ENCODE data around the gene ASB2. TPM values are rescaled to one million over a fixed set of nuclear protein-coding genes. Genes with fewer than 3 reads are reported as not detected.

Gene ASB2
- total and polyA plus RNA-seq, 2 donors (not counting 1 experiment from before 2014, with no cell fraction given) = 0.99 to 1.5 TPM

DNA sequence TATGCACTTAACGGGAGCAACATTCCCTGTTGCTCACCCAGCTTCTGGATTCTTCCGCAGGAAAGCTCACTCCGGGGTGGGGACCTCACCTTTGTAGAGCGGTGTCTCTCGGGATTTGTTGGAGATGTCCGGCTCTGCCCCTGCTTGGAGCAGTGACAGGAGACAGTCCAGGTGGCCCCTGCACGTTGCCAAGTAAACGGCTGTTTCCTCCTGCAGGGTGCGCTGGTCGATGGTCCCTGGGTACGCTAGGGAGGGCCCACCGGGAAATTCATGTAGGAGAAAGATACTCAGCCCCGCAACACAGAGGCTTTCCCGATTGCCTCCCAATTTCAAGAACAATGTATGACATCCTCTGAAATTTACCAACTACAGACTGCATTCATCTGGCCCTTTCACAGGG, 23.1 kb downstream of the ASB2 start:
- H3K4me3 ChIP-seq (replicated peaks in 1 of 4; ENCODE audit: control extremely low read depth in 1 of 4, insufficient read depth in 1 of 4, low read depth in 3 of 4, low read length in 4 of 4) = no peak overlapping the region
- no peak for TF ChIP-seq CTCF (conservative IDR thresholded peaks at IDR 0.05 in 1 of 2, IDR thresholded peaks at IDR 0.05 in 1 of 2; ENCODE audit: low read depth in 1 of 2, low read length in 2 of 2)
- no peaks in the 10 kb centered on the region for H3K36me3 ChIP-seq (ENCODE audit: control insufficient read depth, insufficient read depth, low read length)
- no peak overlapping the region for H3K9ac ChIP-seq (ENCODE audit: insufficient read depth, low read length)
- H3K4me1 ChIP-seq (ENCODE audit: control insufficient read depth, extremely low read depth, insufficient read depth, low read length) = no peaks in the 10 kb centered on the region
- H3K79me2 ChIP-seq (ENCODE audit: control insufficient read depth, insufficient read depth, low read length) = no peaks in the 10 kb centered on the region
- H3K27ac ChIP-seq (ENCODE audit: insufficient read depth, low read length) = no peak overlapping the region
- H3K9me3 ChIP-seq (ENCODE audit: control insufficient read depth, insufficient read depth, low read depth, low read length) = no peaks in the 10 kb centered on the region
- H4K20me1 ChIP-seq (ENCODE audit: control insufficient read depth, extremely low read depth, insufficient read depth, low read length) = no peaks in the 10 kb centered on the region
- no peak overlapping the region for H2AFZ ChIP-seq (ENCODE audit: low read length)
- no peak for DNase-seq (ENCODE audit: low read depth in 2 of 2)
- no peaks in the 10 kb centered on the region for H3K27me3 ChIP-seq (ENCODE audit: control insufficient read depth, insufficient read depth, low read length)
- no peak overlapping the region for H3K4me2 ChIP-seq (ENCODE audit: extremely low read depth, insufficient read depth, low read length)

DNA sequence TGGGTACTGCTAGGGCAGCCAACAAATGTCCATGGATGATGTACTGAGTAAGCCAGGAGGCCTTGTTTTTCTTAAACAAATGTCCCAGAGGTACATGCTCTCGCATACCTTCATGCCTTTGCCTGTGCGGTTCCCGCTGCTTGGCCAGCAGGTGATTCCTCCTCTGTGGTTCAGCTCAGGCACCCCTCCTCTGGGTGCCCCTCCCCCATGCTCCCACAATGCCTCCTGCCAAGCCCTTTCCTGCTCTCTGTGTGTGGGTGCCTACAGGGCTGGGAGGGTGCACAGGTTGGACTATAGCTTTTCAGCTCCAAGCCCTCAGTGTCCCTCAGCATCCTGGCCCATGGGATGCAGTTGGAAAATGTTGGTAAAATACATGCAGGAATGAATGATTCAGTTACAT, 23.5 kb downstream of the ASB2 start:
- Histone ChIP-seq H3K27ac (ENCODE audit: insufficient read depth, low read length) (no peak overlapping the region), H3K79me2 (ENCODE audit: control insufficient read depth, insufficient read depth, low read length) (no peaks in the 10 kb centered on the region), H3K4me2 (ENCODE audit: extremely low read depth, insufficient read depth, low read length) (no peak overlapping the region), H3K36me3 (ENCODE audit: control insufficient read depth, insufficient read depth, low read length) (no peaks in the 10 kb centered on the region), H2AFZ (ENCODE audit: low read length) (no peak overlapping the region), H3K27me3 (ENCODE audit: control insufficient read depth, insufficient read depth, low read length) (no peaks in the 10 kb centered on the region), H3K9ac (ENCODE audit: insufficient read depth, low read length) (no peak overlapping the region), H3K4me1 (ENCODE audit: control insufficient read depth, extremely low read depth, insufficient read depth, low read length) (no peaks in the 10 kb centered on the region), H3K9me3 (ENCODE audit: control insufficient read depth, insufficient read depth, low read depth, low read length) (no peaks in the 10 kb centered on the region), H4K20me1 (ENCODE audit: control insufficient read depth, extremely low read depth, insufficient read depth, low read length) (no peaks in the 10 kb centered on the region), H3K4me3 (replicated peaks in 1 of 4; ENCODE audit: control extremely low read depth in 1 of 4, insufficient read depth in 1 of 4, low read depth in 3 of 4, low read length in 4 of 4) (no peak overlapping the region)
- no peak for TF ChIP-seq EZH2 (IDR thresholded peaks at IDR 0.05; ENCODE audit: low read length, missing control alignments)
- TF ChIP-seq CTCF (conservative IDR thresholded peaks at IDR 0.05 in 1 of 2, IDR thresholded peaks at IDR 0.05 in 1 of 2; ENCODE audit: low read depth in 1 of 2, low read length in 2 of 2) = no peak
- no peak for DNase-seq (ENCODE audit: low read depth in 2 of 2)

DNA sequence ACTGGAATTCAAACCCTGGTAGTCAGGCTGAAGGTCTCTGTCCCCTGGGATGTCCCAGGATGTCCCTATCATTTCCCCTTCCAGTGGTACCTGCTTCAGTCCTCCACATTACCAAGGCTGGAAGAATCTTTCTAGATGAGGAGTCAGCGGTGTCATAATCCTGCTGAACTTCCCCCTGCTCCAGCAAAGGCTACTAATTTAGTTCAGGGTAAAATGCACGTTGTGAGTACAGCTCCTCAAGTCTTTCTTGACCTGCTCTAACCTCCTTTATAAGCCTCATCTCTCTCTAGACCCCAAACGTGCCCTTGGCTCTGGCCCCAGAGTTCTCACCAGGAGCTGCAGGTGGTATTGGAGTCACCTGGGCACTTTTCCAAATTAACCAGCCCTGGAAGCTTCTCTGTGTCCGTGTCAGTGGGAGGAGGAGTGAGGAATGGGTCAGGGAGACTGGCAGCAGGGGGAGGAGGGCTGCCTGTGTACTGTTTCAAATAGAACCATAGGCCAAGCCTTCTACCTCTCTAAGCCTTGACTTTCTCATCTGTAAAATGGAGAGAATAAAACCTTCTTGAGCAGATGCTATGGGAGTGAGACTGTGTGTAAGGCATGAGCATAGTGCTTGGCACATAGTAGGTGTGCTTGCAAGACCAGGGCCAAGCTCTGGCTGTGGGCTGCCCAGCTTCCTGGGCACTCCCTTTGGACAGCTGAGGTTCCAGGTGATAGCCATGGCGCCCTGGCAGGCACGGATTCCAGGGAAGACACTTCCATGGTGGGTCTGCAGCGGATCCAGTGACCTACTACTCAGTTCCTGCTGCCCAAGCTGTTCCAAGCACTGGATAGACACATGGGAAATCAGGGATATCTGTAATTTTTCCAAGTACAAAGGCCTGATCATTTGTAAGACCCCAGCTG, 24.5 kb downstream of the ASB2 start:
- TF ChIP-seq EZH2 (IDR thresholded peaks at IDR 0.05; ENCODE audit: low read length, missing control alignments) = no peak
- TF ChIP-seq CTCF (conservative IDR thresholded peaks at IDR 0.05 in 1 of 2, IDR thresholded peaks at IDR 0.05 in 1 of 2; ENCODE audit: low read depth in 1 of 2, low read length in 2 of 2) = no peak
- Histone ChIP-seq H3K4me2 (ENCODE audit: extremely low read depth, insufficient read depth, low read length) (no peak overlapping the region), H3K79me2 (ENCODE audit: control insufficient read depth, insufficient read depth, low read length) (no peaks in the 10 kb centered on the region), H3K9ac (ENCODE audit: insufficient read depth, low read length) (no peak overlapping the region), H3K4me1 (ENCODE audit: control insufficient read depth, extremely low read depth, insufficient read depth, low read length) (no peaks in the 10 kb centered on the region), H2AFZ (ENCODE audit: low read length) (no peak overlapping the region), H3K27me3 (ENCODE audit: control insufficient read depth, insufficient read depth, low read length) (no peaks in the 10 kb centered on the region), H3K4me3 (replicated peaks in 1 of 4; ENCODE audit: control extremely low read depth in 1 of 4, insufficient read depth in 1 of 4, low read depth in 3 of 4, low read length in 4 of 4) (no peak overlapping the region), H3K9me3 (ENCODE audit: control insufficient read depth, insufficient read depth, low read depth, low read length) (no peaks in the 10 kb centered on the region), H3K27ac (ENCODE audit: insufficient read depth, low read length) (no peak overlapping the region), H4K20me1 (ENCODE audit: control insufficient read depth, extremely low read depth, insufficient read depth, low read length) (no peaks in the 10 kb centered on the region), H3K36me3 (ENCODE audit: control insufficient read depth, insufficient read depth, low read length) (no peaks in the 10 kb centered on the region)
- peak in 1 of 2 donors; percentile 25 for DNase-seq (ENCODE audit: low read depth in 2 of 2)
